A549 (cell line): ENCODE measurements around the gene ZSWIM3. TPM values are rescaled to one million over a fixed set of nuclear protein-coding genes. Genes with fewer than 3 reads are reported as not detected.

Experiments used
- ATAC-seq, 2 experiments: fragments of 200-7000 bp in 1 of 2; fragments of >200 bp in 1 of 2; cut with Nextera tagmentation in 1 of 2; cut with Tn5 transposase in 1 of 2; 3 replicates each; pipeline versions ENCODE4 v1.8.0 to v1.9.1; 2018 to 2020; ENCODE audit warnings: mild to moderate bottlenecking in 1 of 2, moderate library complexity in 1 of 2
- CTCF ChIA-PET: fragments of 300-600 bp; sonication (Branson Sonifier 250); formaldehyde crosslinking; extraction: SDS; loops from one replicate; lab custom pipeline; 2021; ENCODE audit warnings: antibody characterized with exemption, inconsistent platforms; lab: Yijun Ruan, JAX
- POLR2A ChIA-PET: fragments of 350-600 bp; formaldehyde crosslinking; extraction: SDS; loops from one replicate; lab custom pipeline; 2021; ENCODE audit warnings: antibody characterized with exemption, inconsistent platforms; lab: Yijun Ruan, JAX
- DNase-seq, 2 experiments: peaks; one replicate each; pipeline versions ENCODE4 v3.0.0 to v3.0.0-alpha.2; 2011 to 2016; ENCODE audit warnings: low read depth in 1 of 2, low spot score in 1 of 2
- FAIRE-seq: peaks from 2 replicates; lab custom pipeline; 2011; peaks lifted over from hg19 to GRCh38; lab: Jason Lieb, UNC
- H3K27ac ChIP-seq, 2 experiments: fragments of >200 bp; sonication (Bioruptor Twin); formaldehyde crosslinking; 3 replicates each; pipeline ENCODE4 v1.5.1; 2016 to 2017
- H3K4me1 ChIP-seq: fragments of >200 bp; sonication (Bioruptor Twin); formaldehyde crosslinking; 3 replicates; pipeline ENCODE4 v1.6.1; 2016
- H3K4me2 ChIP-seq: fragments of >200 bp; sonication (Bioruptor Twin); formaldehyde crosslinking; 3 replicates; pipeline ENCODE4 v1.6.1; 2016
- H3K4me3 ChIP-seq: fragments of >200 bp; sonication (Bioruptor Twin); formaldehyde crosslinking; 3 replicates; pipeline ENCODE4 v1.5.1; 2016
- H3K9me3 ChIP-seq: fragments of >200 bp; sonication (Bioruptor Twin); formaldehyde crosslinking; 3 replicates; pipeline ENCODE4 v1.6.1; 2016
- BHLHE40 ChIP-seq: IDR thresholded peaks from 2 replicates; pipeline ENCODE4 v1.6.1; 2012; ENCODE audit warnings: low read depth, low read length, inconsistent platforms
- CBX2 ChIP-seq: fragments of 200-600 bp; sonication (generic); IDR thresholded peaks from 2 replicates; pipeline ENCODE4 v1.6.1; 2016; ENCODE audit warnings: low read depth, mild to moderate bottlenecking, borderline replicate concordance
- CBX8 ChIP-seq: fragments of 200-600 bp; sonication (generic); IDR thresholded peaks from 2 replicates; pipeline ENCODE4 v1.6.1; 2016
- FOSB ChIP-seq: fragments of 250-450 bp; sonication (Bioruptor Pico); IDR thresholded peaks from 2 replicates; pipeline ENCODE4 v1.5.0; 2020; ENCODE audit warnings: mild to moderate bottlenecking, moderate library complexity
- FOSL2 ChIP-seq, 2 experiments: fragments of 450-650 bp in 1 of 2; fragments of >200 bp in 1 of 2; sonication (Bioruptor Twin) in 1 of 2; formaldehyde crosslinking; IDR thresholded peaks; 2 replicates each; pipeline versions ENCODE4 v1.5.0 to v1.6.1; 2016 to 2020; ENCODE audit warnings: mild to moderate bottlenecking in 1 of 2, moderate library complexity in 1 of 2
- HDAC2 ChIP-seq: fragments of 200-600 bp; sonication (generic); IDR thresholded peaks from 2 replicates; pipeline ENCODE4 v1.6.1; 2016
- HOXA7 ChIP-seq: fragments of 250-450 bp; sonication (Bioruptor Pico); IDR thresholded peaks from 2 replicates; pipeline ENCODE4 v1.5.0; 2020; ENCODE audit warnings: mild to moderate bottlenecking, moderate library complexity
- HOXB13 ChIP-seq: fragments of 250-450 bp; sonication (Bioruptor Pico); IDR thresholded peaks from 2 replicates; pipeline ENCODE4 v1.5.0; 2020; ENCODE audit warnings: low read depth, mild to moderate bottlenecking, moderate library complexity
- JUN ChIP-seq, 2 experiments: fragments of >200 bp; sonication (Bioruptor Twin); formaldehyde crosslinking; IDR thresholded peaks; 2 replicates in 1 of 2; 3 replicates in 1 of 2; pipeline ENCODE4 v1.6.1; 2016 to 2017
- JUNB ChIP-seq: fragments of >200 bp; sonication (Bioruptor Twin); formaldehyde crosslinking; IDR thresholded peaks from 2 replicates; pipeline ENCODE4 v1.6.1; 2016
- KDM1A ChIP-seq: fragments of 200-600 bp; sonication (generic); IDR thresholded peaks from 2 replicates; pipeline ENCODE4 v1.6.1; 2016; ENCODE audit warnings: low read depth, mild to moderate bottlenecking
- KDM5A ChIP-seq: fragments of 200-600 bp; sonication (generic); IDR thresholded peaks from 2 replicates; pipeline ENCODE4 v1.6.1; 2016; ENCODE audit warnings: antibody characterized with exemption, mild to moderate bottlenecking
- MAFK ChIP-seq: fragments of 450-650 bp; IDR thresholded peaks from 2 replicates; pipeline ENCODE4 v1.6.1; 2014; ENCODE audit not compliant: partially characterized antibody
- MAZ ChIP-seq: fragments of 150-350 bp; IDR thresholded peaks from 2 replicates; pipeline ENCODE4 v1.6.1; 2014; ENCODE audit warnings: antibody characterized with exemption, low read depth, low read length, borderline replicate concordance
- MYC ChIP-seq: IDR thresholded peaks from 2 replicates; pipeline ENCODE4 v1.6.1; 2012; ENCODE audit warnings: mild to moderate bottlenecking, inconsistent platforms, low read length, improper control_type of control experiment, borderline replicate concordance
- NFE2L2 ChIP-seq: fragments of 150-350 bp; conservative IDR thresholded peaks from 2 replicates; pipeline ENCODE4 v1.6.1; 2014; ENCODE audit warnings: low read length
- NPAS2 ChIP-seq: fragments of 250-450 bp; sonication (Bioruptor Pico); IDR thresholded peaks from 2 replicates; pipeline ENCODE4 v1.8.0; 2022; ENCODE audit warnings: mild to moderate bottlenecking, moderate library complexity, borderline replicate concordance
- NR3C1 ChIP-seq: fragments of >200 bp; sonication (Bioruptor Twin); formaldehyde crosslinking; IDR thresholded peaks from 3 replicates; pipeline ENCODE4 v1.6.1; 2017
- PHF8 ChIP-seq: fragments of 200-600 bp; sonication (generic); IDR thresholded peaks from 2 replicates; pipeline ENCODE4 v1.6.1; 2016; ENCODE audit warnings: low read depth, mild to moderate bottlenecking, antibody characterized with exemption, moderate library complexity, borderline replicate concordance
- POLR2A ChIP-seq: IDR thresholded peaks from 2 replicates; pipeline ENCODE4 v1.6.1; 2012; ENCODE audit warnings: mild to moderate bottlenecking, low read length
- RFX5 ChIP-seq: fragments of 450-650 bp; IDR thresholded peaks from 2 replicates; pipeline ENCODE4 v1.7.1; 2014; ENCODE audit warnings: antibody characterized with exemption, mild to moderate bottlenecking, moderate library complexity
- RNF2 ChIP-seq: fragments of 200-600 bp; sonication (generic); IDR thresholded peaks from 2 replicates; pipeline ENCODE4 v1.6.1; 2016; ENCODE audit warnings: low read depth, mild to moderate bottlenecking, antibody characterized with exemption, moderate library complexity, borderline replicate concordance
- SMC3 ChIP-seq: fragments of >200 bp; sonication (Bioruptor Twin); formaldehyde crosslinking; IDR thresholded peaks from 3 replicates; pipeline ENCODE4 v1.6.1; 2018; ENCODE audit warnings: inconsistent platforms
- TFCP2L1 ChIP-seq: fragments of 250-450 bp; sonication (Bioruptor Pico); IDR thresholded peaks from 2 replicates; pipeline ENCODE4 v1.5.0; 2021; ENCODE audit warnings: mild to moderate bottlenecking
- TP53 ChIP-seq: fragments of 250-450 bp; sonication (Bioruptor Pico); IDR thresholded peaks from 2 replicates; pipeline ENCODE4 v1.5.0; 2021; ENCODE audit warnings: mild to moderate bottlenecking, moderate library complexity
- ZC3H11A ChIP-seq: fragments of 450-650 bp; IDR thresholded peaks from 2 replicates; pipeline ENCODE4 v1.6.1; 2014; ENCODE audit warnings: antibody characterized with exemption, mild to moderate bottlenecking
- WGBS: methylation state at CpG from one replicate; pipeline ENCODE4 v1.1.6; 2017; ENCODE audit errors: missing lambda C conversion rate; 5-methylcytosine and 5-hydroxymethylcytosine counted together
- polyA minus RNA-seq: library from RNA; depleted of rRNA, polyadenylated mRNA; stranded (reverse); fragments of >200 nt; gene quantifications from 2 replicates; pipeline ENCODE4 v1.2.3, GENCODE V29; 2011; rRNA and poly(A)+ RNA removed
- polyA plus RNA-seq, 4 experiments: library from polyadenylated mRNA; depleted of rRNA in 3 of 4; stranded (reverse); fragments of >200 nt; fragmentation: RNase III in 1 of 4; extraction: RNeasy Plus Mini Kit Qiagen cat#74134 plus additional on column Dnase treatment in 1 of 4; gene quantifications; 2 replicates in 3 of 4; 3 replicates in 1 of 4; pipeline ENCODE4 v1.2.3, GENCODE V29; 2011 to 2017
- TF ChIP-seq, protein P1 (sequence below): IDR thresholded peaks from 2 replicates; pipeline ENCODE4 v1.6.1; 2012; ENCODE audit warnings: low read depth, borderline replicate concordance
- TF ChIP-seq, protein P2 (sequence below): IDR thresholded peaks from 2 replicates; pipeline ENCODE4 v1.6.1; 2012
- TF ChIP-seq, protein P3 (sequence below): fragments of 250-450 bp; sonication (Bioruptor Pico); IDR thresholded peaks from 2 replicates; pipeline ENCODE4 v1.5.0; 2021; ENCODE audit warnings: mild to moderate bottlenecking, moderate library complexity, borderline replicate concordance
- TF ChIP-seq, protein P4 (sequence below): fragments of >200 bp; sonication (Bioruptor Twin); formaldehyde crosslinking; IDR thresholded peaks from 3 replicates; pipeline ENCODE4 v1.5.1; 2016
- TF ChIP-seq, protein P5 (sequence below): IDR thresholded peaks from 2 replicates; pipeline ENCODE4 v1.6.1; 2012
- TF ChIP-seq, protein P6 (sequence below): fragments of 150-350 bp; IDR thresholded peaks from 2 replicates; pipeline ENCODE4 v1.6.1; 2014; ENCODE audit warnings: low read depth, mild to moderate bottlenecking, low read length

ZSWIM3 gene
- polyA plus RNA-seq (2011; rRNA removed) (1.3 and 1.9 TPM in 2 replicates), polyA plus RNA-seq (2017; fragmentation: RNase III; extraction: RNeasy Plus Mini Kit Qiagen cat#74134 plus additional on column Dnase treatment) (1.0 to 1.1 TPM (median 1.1 TPM) in 3 replicates), polyA minus RNA-seq (4.6 and 5.1 TPM in 2 replicates)
- 0.58 and 0.83 TPM in 2 replicates for polyA plus RNA-seq (2012; cell fraction: cytosol; rRNA removed)
- 0.90 and 1.4 TPM in 2 replicates for polyA plus RNA-seq (2012; cell fraction: nucleus; rRNA removed)

DNA sequence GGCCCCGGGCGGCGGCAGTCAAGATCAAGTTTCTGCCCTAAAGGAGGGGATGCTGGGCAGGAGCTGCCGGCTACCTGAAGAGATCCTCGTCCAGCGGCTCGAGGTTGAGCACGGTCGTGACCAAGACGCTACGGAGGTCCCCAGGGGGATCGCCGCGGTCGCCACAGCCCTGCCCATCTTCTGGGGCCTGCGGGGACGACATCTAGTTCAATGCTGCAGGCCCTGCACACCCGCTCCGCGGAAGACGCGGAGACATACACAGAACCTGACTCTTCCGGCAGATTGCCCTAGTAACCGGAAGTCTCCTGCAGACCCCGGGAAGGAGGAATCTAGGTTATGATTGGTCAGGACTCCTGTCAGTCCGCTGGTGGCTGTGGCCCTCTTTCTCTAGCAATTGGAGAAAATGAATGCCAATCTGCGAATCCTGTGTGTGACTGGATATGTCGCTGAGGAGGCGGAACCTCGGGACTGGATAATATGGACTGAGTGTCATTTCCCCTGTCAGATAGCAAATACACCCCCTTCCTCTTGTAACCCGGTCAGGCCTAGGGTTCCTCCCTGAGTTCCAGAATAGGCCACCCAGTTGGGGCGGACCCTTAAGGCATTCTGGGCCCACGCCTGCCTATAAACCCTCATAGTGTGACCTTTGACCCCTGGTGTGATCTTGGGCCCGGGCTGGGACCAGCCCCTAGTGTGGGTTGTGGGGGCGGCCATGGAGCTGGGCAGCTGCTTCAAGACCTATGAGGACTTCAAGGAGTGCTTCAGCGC is at the start of gene ZSWIM3, which contains the start of gene ACOT8:
Gene ZSWIM3, plus strand, starts transcription at position 501 of the 768 bp plus-strand sequence. Its CDS starts 212 bp downstream, at position 713.
Gene ACOT8, minus strand, starts transcription at position 279 of the 768 bp plus-strand sequence. Its CDS starts 77 bp downstream, at position 202.
- Histone ChIP-seq H3K4me3 (peak within 1 kb of the TSS; percentile 63), H3K4me2 (peak within 1 kb of the TSS; percentile 95), H3K9me3 (no peaks in the 10 kb centered on the region), H3K27ac (peak within 1 kb of the TSS; percentile 74 to 86), H3K4me1 (peaks cover 22% of the 10 kb centered on the region; the same call in 2 of the 3 replicates)
- CTCF ChIA-PET: interaction anchor here (1.0 to 2.5 kb wide), 4 partner anchors 10 to 58 kb away, joined by 4 to 9 read pairs (median 8); no protein-coding TSS in a partner anchor
- ATAC-seq (peak; percentile 100), DNase-seq (peak; percentile 100), FAIRE-seq (no peak)
- POLR2A ChIA-PET: no interaction called here
- WGBS: 6% methylated on average over 33 of the region's 36 CpGs
- TF ChIP-seq KDM5A (0 out of 2 replicates have a peak, but pooled peaks have one; percentile 22), TP53 (CRISPR knock-in tag) (no peak), BHLHE40 (no peak), NPAS2 (CRISPR knock-in tag) (no peak), NFE2L2 (no peak), FOSL2 (IDR thresholded peaks at IDR 0.05) (no peak), FOSL2 (CRISPR knock-in tag; IDR thresholded peaks at IDR 0.05) (no peak), MAFK (peak; percentile 15), RNF2 (no peak), FOSB (CRISPR knock-in tag) (no peak), NR3C1 (no peak), RFX5 (peak; percentile 19; the same call in 1 of the 2 replicates), MYC (no peak), CBX2 (no peak), SMC3 (no peak), POLR2A (peak; percentile 70), HOXA7 (CRISPR knock-in tag) (no peak), JUN (IDR thresholded peaks at IDR 0.05) (peak; percentile 8 to 42; a peak in 1 of 5 replicates), PHF8 (peak; percentile 48), HDAC2 (no peak), TFCP2L1 (CRISPR knock-in tag) (no peak), ZC3H11A (no peak), HOXB13 (CRISPR knock-in tag) (no peak), CBX8 (no peak), MAZ (no peak), JUNB (no peak), KDM1A (no peak)
- TF ChIP-seq, protein P1, sequence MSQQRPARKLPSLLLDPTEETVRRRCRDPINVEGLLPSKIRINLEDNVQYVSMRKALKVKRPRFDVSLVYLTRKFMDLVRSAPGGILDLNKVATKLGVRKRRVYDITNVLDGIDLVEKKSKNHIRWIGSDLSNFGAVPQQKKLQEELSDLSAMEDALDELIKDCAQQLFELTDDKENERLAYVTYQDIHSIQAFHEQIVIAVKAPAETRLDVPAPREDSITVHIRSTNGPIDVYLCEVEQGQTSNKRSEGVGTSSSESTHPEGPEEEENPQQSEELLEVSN: no peak
- TF ChIP-seq, protein P2, sequence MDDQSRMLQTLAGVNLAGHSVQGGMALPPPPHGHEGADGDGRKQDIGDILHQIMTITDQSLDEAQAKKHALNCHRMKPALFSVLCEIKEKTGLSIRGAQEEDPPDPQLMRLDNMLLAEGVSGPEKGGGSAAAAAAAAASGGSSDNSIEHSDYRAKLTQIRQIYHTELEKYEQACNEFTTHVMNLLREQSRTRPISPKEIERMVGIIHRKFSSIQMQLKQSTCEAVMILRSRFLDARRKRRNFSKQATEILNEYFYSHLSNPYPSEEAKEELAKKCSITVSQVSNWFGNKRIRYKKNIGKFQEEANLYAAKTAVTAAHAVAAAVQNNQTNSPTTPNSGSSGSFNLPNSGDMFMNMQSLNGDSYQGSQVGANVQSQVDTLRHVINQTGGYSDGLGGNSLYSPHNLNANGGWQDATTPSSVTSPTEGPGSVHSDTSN: peak; percentile 100
- TF ChIP-seq, protein P3, sequence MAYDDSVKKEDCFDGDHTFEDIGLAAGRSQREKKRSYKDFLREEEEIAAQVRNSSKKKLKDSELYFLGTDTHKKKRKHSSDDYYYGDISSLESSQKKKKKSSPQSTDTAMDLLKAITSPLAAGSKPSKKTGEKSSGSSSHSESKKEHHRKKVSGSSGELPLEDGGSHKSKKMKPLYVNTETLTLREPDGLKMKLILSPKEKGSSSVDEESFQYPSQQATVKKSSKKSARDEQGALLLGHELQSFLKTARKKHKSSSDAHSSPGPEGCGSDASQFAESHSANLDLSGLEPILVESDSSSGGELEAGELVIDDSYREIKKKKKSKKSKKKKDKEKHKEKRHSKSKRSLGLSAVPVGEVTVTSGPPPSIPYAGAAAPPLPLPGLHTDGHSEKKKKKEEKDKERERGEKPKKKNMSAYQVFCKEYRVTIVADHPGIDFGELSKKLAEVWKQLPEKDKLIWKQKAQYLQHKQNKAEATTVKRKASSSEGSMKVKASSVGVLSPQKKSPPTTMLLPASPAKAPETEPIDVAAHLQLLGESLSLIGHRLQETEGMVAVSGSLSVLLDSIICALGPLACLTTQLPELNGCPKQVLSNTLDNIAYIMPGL: no peak
- TF ChIP-seq, protein P4, sequence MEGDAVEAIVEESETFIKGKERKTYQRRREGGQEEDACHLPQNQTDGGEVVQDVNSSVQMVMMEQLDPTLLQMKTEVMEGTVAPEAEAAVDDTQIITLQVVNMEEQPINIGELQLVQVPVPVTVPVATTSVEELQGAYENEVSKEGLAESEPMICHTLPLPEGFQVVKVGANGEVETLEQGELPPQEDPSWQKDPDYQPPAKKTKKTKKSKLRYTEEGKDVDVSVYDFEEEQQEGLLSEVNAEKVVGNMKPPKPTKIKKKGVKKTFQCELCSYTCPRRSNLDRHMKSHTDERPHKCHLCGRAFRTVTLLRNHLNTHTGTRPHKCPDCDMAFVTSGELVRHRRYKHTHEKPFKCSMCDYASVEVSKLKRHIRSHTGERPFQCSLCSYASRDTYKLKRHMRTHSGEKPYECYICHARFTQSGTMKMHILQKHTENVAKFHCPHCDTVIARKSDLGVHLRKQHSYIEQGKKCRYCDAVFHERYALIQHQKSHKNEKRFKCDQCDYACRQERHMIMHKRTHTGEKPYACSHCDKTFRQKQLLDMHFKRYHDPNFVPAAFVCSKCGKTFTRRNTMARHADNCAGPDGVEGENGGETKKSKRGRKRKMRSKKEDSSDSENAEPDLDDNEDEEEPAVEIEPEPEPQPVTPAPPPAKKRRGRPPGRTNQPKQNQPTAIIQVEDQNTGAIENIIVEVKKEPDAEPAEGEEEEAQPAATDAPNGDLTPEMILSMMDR: no peak
- TF ChIP-seq, protein P5, sequence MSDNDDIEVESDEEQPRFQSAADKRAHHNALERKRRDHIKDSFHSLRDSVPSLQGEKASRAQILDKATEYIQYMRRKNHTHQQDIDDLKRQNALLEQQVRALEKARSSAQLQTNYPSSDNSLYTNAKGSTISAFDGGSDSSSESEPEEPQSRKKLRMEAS: peak; percentile 50; the same call in 1 of the 2 replicates
- TF ChIP-seq, protein P6, sequence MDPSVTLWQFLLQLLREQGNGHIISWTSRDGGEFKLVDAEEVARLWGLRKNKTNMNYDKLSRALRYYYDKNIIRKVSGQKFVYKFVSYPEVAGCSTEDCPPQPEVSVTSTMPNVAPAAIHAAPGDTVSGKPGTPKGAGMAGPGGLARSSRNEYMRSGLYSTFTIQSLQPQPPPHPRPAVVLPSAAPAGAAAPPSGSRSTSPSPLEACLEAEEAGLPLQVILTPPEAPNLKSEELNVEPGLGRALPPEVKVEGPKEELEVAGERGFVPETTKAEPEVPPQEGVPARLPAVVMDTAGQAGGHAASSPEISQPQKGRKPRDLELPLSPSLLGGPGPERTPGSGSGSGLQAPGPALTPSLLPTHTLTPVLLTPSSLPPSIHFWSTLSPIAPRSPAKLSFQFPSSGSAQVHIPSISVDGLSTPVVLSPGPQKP: no peak
